Ishikawa (cell line): ENCODE results near the gene OR2C3.

ENCODE experiments used
- CREB1 ChIP-seq: IDR thresholded peaks from 2 replicates; pipeline ENCODE4 v1.6.1; 2012; ENCODE audit warnings: low read depth
- EP300 ChIP-seq: IDR thresholded peaks from 2 replicates; pipeline ENCODE4 v1.6.1; 2012; ENCODE audit warnings: borderline replicate concordance
- FOXM1 ChIP-seq: IDR thresholded peaks from 2 replicates; pipeline ENCODE4 v1.6.1; 2012; ENCODE audit warnings: low read depth, borderline replicate concordance
- NFIC ChIP-seq: IDR thresholded peaks from 2 replicates; pipeline ENCODE4 v1.6.1; 2012
- RAD21 ChIP-seq: IDR thresholded peaks from 2 replicates; pipeline ENCODE4 v1.6.1; 2012; ENCODE audit warnings: low read depth
- TAF1 ChIP-seq: IDR thresholded peaks from 2 replicates; pipeline ENCODE4 v1.6.1; 2012; ENCODE audit warnings: low read depth, mild to moderate bottlenecking
- TCF12 ChIP-seq: IDR thresholded peaks from 2 replicates; pipeline ENCODE4 v1.6.1; 2012; ENCODE audit warnings: low read depth
- TEAD4 ChIP-seq: IDR thresholded peaks from 2 replicates; pipeline ENCODE4 v1.6.1; 2012
- YY1 ChIP-seq: IDR thresholded peaks from 2 replicates; pipeline ENCODE4 v1.6.1; 2012; ENCODE audit warnings: low read depth
- TF ChIP-seq, protein P1 (sequence below): IDR thresholded peaks from 2 replicates; pipeline ENCODE4 v1.6.1; 2012; ENCODE audit warnings: low read depth, mild to moderate bottlenecking
- TF ChIP-seq, protein P2 (sequence below): IDR thresholded peaks from 2 replicates; pipeline ENCODE4 v1.6.1; 2012
- TF ChIP-seq, protein P3 (sequence below): IDR thresholded peaks from 2 replicates; pipeline ENCODE4 v1.6.1; 2012

DNA sequence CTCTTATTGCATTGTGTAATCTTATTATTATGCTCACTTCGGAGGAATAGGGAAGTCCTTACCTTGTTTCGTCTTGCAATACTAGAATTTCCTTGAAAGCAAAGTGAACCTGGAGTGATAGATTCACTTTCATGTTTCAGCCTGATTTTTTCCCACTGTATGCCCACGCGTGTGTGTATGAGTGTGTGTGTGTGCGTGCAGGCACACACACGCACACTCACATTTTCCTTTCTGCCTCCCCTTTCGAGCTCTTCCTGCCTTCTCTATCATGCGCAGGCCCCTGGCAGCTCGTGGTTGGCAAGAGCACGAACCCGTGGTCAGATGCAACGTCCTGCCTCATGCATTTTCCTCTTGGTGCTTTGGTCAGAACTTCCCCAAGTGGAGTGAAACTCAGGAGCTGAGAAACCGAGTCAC is 12.5 kb upstream of the OR2C3 start, which contains the start of gene GCSAML:
- TF ChIP-seq CREB1 (no peak), YY1 (no peak), EP300 (no peak), TAF1 (no peak), NFIC (no peak), TCF12 (no peak), RAD21 (no peak), TEAD4 (no peak), FOXM1 (no peak)
- TF ChIP-seq, protein P1, sequence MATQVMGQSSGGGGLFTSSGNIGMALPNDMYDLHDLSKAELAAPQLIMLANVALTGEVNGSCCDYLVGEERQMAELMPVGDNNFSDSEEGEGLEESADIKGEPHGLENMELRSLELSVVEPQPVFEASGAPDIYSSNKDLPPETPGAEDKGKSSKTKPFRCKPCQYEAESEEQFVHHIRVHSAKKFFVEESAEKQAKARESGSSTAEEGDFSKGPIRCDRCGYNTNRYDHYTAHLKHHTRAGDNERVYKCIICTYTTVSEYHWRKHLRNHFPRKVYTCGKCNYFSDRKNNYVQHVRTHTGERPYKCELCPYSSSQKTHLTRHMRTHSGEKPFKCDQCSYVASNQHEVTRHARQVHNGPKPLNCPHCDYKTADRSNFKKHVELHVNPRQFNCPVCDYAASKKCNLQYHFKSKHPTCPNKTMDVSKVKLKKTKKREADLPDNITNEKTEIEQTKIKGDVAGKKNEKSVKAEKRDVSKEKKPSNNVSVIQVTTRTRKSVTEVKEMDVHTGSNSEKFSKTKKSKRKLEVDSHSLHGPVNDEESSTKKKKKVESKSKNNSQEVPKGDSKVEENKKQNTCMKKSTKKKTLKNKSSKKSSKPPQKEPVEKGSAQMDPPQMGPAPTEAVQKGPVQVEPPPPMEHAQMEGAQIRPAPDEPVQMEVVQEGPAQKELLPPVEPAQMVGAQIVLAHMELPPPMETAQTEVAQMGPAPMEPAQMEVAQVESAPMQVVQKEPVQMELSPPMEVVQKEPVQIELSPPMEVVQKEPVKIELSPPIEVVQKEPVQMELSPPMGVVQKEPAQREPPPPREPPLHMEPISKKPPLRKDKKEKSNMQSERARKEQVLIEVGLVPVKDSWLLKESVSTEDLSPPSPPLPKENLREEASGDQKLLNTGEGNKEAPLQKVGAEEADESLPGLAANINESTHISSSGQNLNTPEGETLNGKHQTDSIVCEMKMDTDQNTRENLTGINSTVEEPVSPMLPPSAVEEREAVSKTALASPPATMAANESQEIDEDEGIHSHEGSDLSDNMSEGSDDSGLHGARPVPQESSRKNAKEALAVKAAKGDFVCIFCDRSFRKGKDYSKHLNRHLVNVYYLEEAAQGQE = no peak
- TF ChIP-seq, protein P2, sequence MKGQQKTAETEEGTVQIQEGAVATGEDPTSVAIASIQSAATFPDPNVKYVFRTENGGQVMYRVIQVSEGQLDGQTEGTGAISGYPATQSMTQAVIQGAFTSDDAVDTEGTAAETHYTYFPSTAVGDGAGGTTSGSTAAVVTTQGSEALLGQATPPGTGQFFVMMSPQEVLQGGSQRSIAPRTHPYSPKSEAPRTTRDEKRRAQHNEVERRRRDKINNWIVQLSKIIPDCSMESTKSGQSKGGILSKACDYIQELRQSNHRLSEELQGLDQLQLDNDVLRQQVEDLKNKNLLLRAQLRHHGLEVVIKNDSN = no peak
- TF ChIP-seq, protein P3, sequence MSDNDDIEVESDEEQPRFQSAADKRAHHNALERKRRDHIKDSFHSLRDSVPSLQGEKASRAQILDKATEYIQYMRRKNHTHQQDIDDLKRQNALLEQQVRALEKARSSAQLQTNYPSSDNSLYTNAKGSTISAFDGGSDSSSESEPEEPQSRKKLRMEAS = no peak
